K562 (cell line): ENCODE data around the gene CCNL2. TPM values are rescaled to one million over a fixed set of nuclear protein-coding genes. Genes with fewer than 3 reads are reported as not detected.
A peak's percentile ranks its signal among the peaks of the same experiment; 100 is the strongest.

ENCODE experiments used
- BRF1 ChIP-seq: IDR thresholded peaks from 3 replicates; pipeline ENCODE4 v1.6.1; 2011; ENCODE audit warnings: borderline replicate concordance, mild to moderate bottlenecking; ENCODE audit not compliant: insufficient read length; ENCODE audit errors: extremely low read depth
- CEBPG ChIP-seq, 3 experiments: fragments of 200-800 bp in 1 of 3; sonication (Bioruptor generic) in 1 of 3; sonication (generic) in 1 of 3; formaldehyde crosslinking in 1 of 3; IDR thresholded peaks in 2 of 3; conservative IDR thresholded peaks in 1 of 3; 2 replicates each; pipeline versions ENCODE4 v1.6.1 to v1.8.0; 2016 to 2022; ENCODE audit warnings: missing compliant biosample characterization in 2 of 3, missing genetic modification characterization in 2 of 3, mild to moderate bottlenecking in 1 of 3, missing genetic modification reagents in 1 of 3
- GTF2E2 ChIP-seq: fragments of 200-800 bp; sonication (Bioruptor generic); IDR thresholded peaks from 2 replicates; pipeline ENCODE4 v1.6.1; 2016; ENCODE audit warnings: missing genetic modification characterization, missing compliant biosample characterization
- HOXB6 ChIP-seq: fragments of 250-450 bp; sonication (Bioruptor Pico); IDR thresholded peaks from 2 replicates; pipeline ENCODE4 v1.5.1; 2022; ENCODE audit warnings: mild to moderate bottlenecking, borderline replicate concordance
- JUND ChIP-seq, 2 experiments: IDR thresholded peaks; 2 replicates in 1 of 2; 3 replicates in 1 of 2; pipeline ENCODE4 v1.6.1; 2011; ENCODE audit warnings: borderline replicate concordance in 2 of 2, low read depth in 2 of 2, low read length in 2 of 2, improper control_type of control experiment in 1 of 2, missing biosample characterization in 1 of 2, missing genetic modification characterization in 1 of 2, missing genetic modification reagents in 1 of 2
- KDM1A ChIP-seq, 2 experiments: fragments of 450-650 bp; IDR thresholded peaks; 2 replicates each; pipeline ENCODE4 v1.6.1; 2016; ENCODE audit warnings: mild to moderate bottlenecking in 2 of 2
- LEF1 ChIP-seq: fragments of 450-650 bp; IDR thresholded peaks from 2 replicates; pipeline ENCODE4 v1.6.1; 2016; ENCODE audit warnings: mild to moderate bottlenecking
- NBN ChIP-seq: fragments of 450-650 bp; IDR thresholded peaks from 2 replicates; pipeline ENCODE4 v1.6.1; 2016; ENCODE audit warnings: low read depth, mild to moderate bottlenecking
- NCOR1 ChIP-seq: fragments of 450-650 bp; IDR thresholded peaks from 2 replicates; pipeline ENCODE4 v1.6.1; 2016; ENCODE audit warnings: mild to moderate bottlenecking, moderate library complexity
- NFIX ChIP-seq: fragments of 250-450 bp; sonication (Bioruptor Pico); IDR thresholded peaks from 2 replicates; pipeline ENCODE4 v1.4.0; 2020; ENCODE audit warnings: low read depth, mild to moderate bottlenecking, moderate library complexity
- POLR2AphosphoS5 ChIP-seq: IDR thresholded peaks from 2 replicates; pipeline ENCODE4 v1.6.1; 2011; ENCODE audit warnings: mild to moderate bottlenecking, low read depth, low read length, moderate library complexity; ENCODE audit not compliant: control insufficient read depth, insufficient read depth
- POLR2G ChIP-seq: fragments of 200-400 bp; formaldehyde crosslinking; IDR thresholded peaks from 2 replicates; pipeline ENCODE4 v1.6.1; 2017; ENCODE audit warnings: low read depth, mild to moderate bottlenecking, antibody characterized with exemption, low read length, moderate library complexity
- SAFB ChIP-seq: fragments of 200-400 bp; formaldehyde crosslinking; IDR thresholded peaks from 2 replicates; pipeline ENCODE4 v1.6.1; 2017; ENCODE audit warnings: low read depth, low read length, borderline replicate concordance
- TCF15 ChIP-seq: fragments of 250-450 bp; sonication (Bioruptor Pico); IDR thresholded peaks from 2 replicates; pipeline ENCODE4 v1.8.0; 2022; ENCODE audit warnings: moderate library complexity, mild to moderate bottlenecking, inconsistent platforms
- THRAP3 ChIP-seq: fragments of 450-650 bp; IDR thresholded peaks from 2 replicates; pipeline ENCODE4 v1.6.1; 2016; ENCODE audit warnings: mild to moderate bottlenecking, inconsistent platforms, borderline replicate concordance
- ZEB2 ChIP-seq: fragments of 450-650 bp; IDR thresholded peaks from 2 replicates; pipeline ENCODE4 v1.6.1; 2016
- ZFP1 ChIP-seq: fragments of 450-650 bp; formaldehyde crosslinking; IDR thresholded peaks from 2 replicates; pipeline ENCODE4 v1.4.0; 2020; ENCODE audit warnings: mild to moderate bottlenecking, mixed read lengths
- ZNF224 ChIP-seq: sonication (generic); formaldehyde crosslinking; IDR thresholded peaks from 2 replicates; pipeline ENCODE4 v1.8.0; 2022; ENCODE audit warnings: mild to moderate bottlenecking, missing genetic modification reagents
- ZNF316 ChIP-seq: fragments of 450-650 bp; IDR thresholded peaks from 2 replicates; pipeline ENCODE4 v1.6.1; 2016
- polyA plus RNA-seq, 8 experiments: library from polyadenylated mRNA; depleted of rRNA in 4 of 8; stranded (reverse) in 5 of 8; unstranded in 3 of 8; fragments of >200 nt; fragmentation: Nextera tagmentation in 2 of 8; fragmentation: Illumina TruSeq in 1 of 8; extraction: Ambion mirVana in 2 of 8; extraction: Trizol in 1 of 8; gene quantifications; 2 replicates each; pipeline versions ENCODE4 v1.2.1 to v1.2.3, GENCODE V29; 2011 to 2014; ENCODE audit warnings: inconsistent platforms in 1 of 8, missing spikeins in 1 of 8
- total RNA-seq, 7 experiments: library from RNA; depleted of rRNA in 6 of 7; stranded (reverse); fragments of >200 nt in 6 of 7; fragmentation: Illumina TruSeq in 2 of 7; extraction: Trizol in 2 of 7; gene quantifications; 2 replicates each; pipeline versions ENCODE4 v1.2.1 to v1.2.3, GENCODE V29; 2011 to 2021; ENCODE audit warnings: low replicate concordance in 1 of 7
- TF ChIP-seq, protein P1 (sequence below), 2 experiments: fragments of 450-650 bp; IDR thresholded peaks; 2 replicates each; pipeline ENCODE4 v1.6.1; 2016; ENCODE audit warnings: mild to moderate bottlenecking in 2 of 2, borderline replicate concordance in 1 of 2, low read depth in 1 of 2, moderate library complexity in 1 of 2

CCNL2 gene
- total and polyA plus RNA-seq, 9 of the 15 experiments (the other 6 are each of a cell fraction or from before 2014, with no cell fraction given): 2.8 to 287 (median 94.5) TPM

DNA sequence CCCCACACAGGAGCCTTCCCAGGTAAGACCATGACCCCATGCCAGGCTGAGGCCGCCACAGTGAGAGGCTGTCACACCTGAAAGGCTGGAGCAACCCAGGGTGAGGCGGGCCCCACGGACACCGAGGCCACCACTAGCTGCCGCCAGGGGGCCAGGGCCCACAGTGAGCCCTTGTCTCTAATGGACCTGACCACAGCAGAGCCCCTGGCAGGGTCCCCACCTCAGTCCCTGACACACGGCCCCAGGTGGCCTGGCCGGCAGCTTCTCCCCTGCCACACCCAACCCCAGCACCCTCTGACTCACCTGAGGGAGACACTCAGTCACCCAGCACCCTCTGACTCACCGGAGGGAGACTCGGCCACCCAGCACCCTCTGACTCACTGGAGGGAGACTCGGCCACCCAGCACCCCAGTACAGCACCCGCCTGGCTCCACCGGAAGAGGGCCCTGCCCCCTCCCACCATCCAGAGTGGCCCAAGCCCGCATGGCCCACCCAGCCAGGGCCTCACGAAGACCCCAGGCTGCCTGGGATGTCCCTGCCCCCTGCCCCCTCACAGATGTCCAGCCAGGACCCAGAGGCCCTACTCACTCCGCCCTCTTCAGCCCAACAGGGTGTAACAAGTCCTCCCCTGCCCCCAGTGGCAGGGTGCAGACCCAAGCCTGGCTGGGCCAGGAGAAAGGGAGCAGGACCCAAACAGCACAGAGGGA is 54.3 kb downstream of the CCNL2 start (continued):
- TF ChIP-seq THRAP3 (no peak), NFIX (no peak), GTF2E2 (tag) (no peak), ZFP1 (CRISPR knock-in tag) (no peak), SAFB (no peak), LEF1 (no peak), ZNF224 (CRISPR knock-in tag) (no peak), HOXB6 (no peak), NCOR1 (no peak), ZEB2 (peak; percentile 28; the same call in 1 of the 2 replicates), NBN (no peak), CEBPG (CRISPR knock-in tag; IDR thresholded peaks at IDR 0.05) (no peak), CEBPG (tag; conservative IDR thresholded peaks at IDR 0.05 in 1 of 2, IDR thresholded peaks at IDR 0.05 in 1 of 2) (no peak), KDM1A (IDR thresholded peaks at IDR 0.05) (peak in 1 of 2 experiments; percentile 41; a peak in 1 of 4 replicates), ZNF316 (no peak), POLR2AphosphoS5 (no peak), POLR2G (0 out of 2 replicates have a peak, but pooled peaks have one; percentile 12), TCF15 (CRISPR knock-in tag) (no peak), BRF1 (no peak), JUND (IDR thresholded peaks at IDR 0.05; ENCODE audit: borderline replicate concordance, low read depth, low read length) (peak; percentile 82), JUND (tag; IDR thresholded peaks at IDR 0.05; ENCODE audit: borderline replicate concordance, low read depth, low read length) (peak; percentile 62; the same call in 1 of the 3 replicates)
- TF ChIP-seq, protein P1, sequence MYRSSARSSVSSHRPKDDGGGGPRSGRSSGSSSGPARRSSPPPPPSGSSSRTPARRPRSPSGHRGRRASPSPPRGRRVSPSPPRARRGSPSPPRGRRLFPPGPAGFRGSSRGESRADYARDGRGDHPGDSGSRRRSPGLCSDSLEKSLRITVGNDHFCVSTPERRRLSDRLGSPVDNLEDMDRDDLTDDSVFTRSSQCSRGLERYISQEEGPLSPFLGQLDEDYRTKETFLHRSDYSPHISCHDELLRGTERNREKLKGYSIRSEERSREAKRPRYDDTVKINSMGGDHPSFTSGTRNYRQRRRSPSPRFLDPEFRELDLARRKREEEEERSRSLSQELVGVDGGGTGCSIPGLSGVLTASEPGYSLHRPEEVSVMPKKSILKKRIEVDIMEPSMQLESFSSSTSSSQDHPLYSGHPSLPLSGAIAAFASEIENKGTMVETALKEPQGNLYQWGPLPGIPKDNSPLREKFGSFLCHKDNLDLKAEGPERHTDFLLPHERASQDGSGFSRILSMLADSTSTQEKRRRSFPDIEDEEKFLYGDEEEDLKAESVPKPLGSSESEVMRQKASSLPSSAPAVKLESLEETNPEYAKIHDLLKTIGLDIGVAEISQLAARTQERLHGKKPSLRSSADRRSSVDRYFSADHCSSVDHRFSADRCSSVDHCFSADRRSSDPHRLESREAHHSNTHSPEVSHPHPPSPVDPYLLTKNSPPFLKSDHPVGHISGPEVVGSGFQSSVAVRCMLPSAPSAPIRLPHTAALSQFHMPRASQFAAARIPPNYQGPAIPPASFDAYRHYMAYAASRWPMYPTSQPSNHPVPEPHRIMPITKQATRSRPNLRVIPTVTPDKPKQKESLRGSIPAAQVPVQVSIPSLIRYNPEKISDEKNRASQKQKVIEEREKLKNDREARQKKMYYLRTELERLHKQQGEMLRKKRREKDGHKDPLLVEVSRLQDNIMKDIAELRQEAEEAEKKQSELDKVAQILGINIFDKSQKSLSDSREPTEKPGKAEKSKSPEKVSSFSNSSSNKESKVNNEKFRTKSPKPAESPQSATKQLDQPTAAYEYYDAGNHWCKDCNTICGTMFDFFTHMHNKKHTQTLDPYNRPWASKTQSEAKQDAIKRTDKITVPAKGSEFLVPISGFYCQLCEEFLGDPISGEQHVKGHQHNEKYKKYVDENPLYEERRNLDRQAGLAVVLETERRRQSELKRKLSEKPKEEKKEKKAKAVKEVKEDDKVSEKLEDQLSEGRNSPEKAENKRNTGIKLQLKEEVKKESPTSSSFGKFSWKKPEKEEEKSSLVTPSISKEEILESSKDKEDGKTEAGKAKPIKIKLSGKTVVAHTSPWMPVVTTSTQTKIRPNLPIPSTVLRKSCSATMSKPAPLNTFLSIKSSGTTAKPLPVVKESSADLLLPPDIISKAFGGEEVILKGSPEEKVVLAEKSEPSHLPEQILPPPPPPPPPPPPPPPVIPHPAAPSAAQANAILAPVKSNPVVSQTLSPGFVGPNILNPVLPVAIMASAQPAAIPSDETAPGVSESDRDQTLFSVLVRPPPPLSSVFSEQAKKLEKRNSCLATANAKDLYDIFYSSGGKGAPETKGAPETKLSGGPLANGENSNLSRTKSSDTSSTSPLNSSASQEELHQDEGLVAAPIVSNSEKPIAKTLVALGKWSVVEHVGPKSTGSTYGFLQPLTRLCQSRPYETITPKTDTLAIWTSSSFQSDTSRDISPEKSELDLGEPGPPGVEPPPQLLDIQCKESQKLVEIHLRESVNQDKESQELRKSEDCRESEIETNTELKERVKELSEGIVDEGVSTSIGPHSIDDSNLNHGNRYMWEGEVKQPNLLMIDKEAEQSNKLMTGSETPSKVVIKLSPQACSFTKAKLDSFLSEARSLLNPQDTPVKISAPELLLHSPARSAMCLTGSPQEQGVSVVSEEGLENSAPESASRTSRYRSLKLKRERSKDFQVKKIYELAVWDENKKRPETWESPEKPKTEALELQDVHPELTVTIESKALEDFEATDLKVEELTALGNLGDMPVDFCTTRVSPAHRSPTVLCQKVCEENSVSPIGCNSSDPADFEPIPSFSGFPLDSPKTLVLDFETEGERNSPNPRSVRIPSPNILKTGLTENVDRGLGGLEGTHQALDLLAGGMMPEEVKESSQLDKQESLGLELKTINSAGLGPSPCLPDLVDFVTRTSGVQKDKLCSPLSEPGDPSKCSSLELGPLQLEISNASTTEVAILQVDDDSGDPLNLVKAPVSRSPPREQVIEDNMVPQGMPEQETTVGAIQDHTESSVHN (IDR thresholded peaks at IDR 0.05; ENCODE audit: borderline replicate concordance in 1 of 2, low read depth in 1 of 2): no peak
